GM23248 (cell line): ENCODE measurements around the gene DHX38. TPM values are rescaled to one million over a fixed set of nuclear protein-coding genes. Genes with fewer than 3 reads are reported as not detected.

Source experiments
- DNase-seq: peaks from one replicate; pipeline ENCODE4 v3.0.0-alpha.2; 2015
- H2AFZ ChIP-seq: fragments of 200-600 bp; sonication (generic); 2 replicates; pipeline ENCODE4 v1.6.1; 2016; ENCODE audit warnings: antibody characterized with exemption
- H3F3A ChIP-seq: fragments of 200-600 bp; sonication (generic); 2 replicates; pipeline ENCODE4 v1.6.1; 2016; ENCODE audit warnings: mild to moderate bottlenecking, antibody characterized with exemption, mixed run types; ENCODE audit not compliant: insufficient read depth
- H3K27ac ChIP-seq: fragments of 200-600 bp; sonication (generic); 2 replicates; pipeline ENCODE4 v1.5.1; 2016; ENCODE audit warnings: mild to moderate bottlenecking
- H3K27me3 ChIP-seq: fragments of 200-600 bp; sonication (generic); replicated peaks from 2 replicates; pipeline ENCODE4 v1.6.1; 2016; ENCODE audit warnings: mild to moderate bottlenecking; ENCODE audit not compliant: insufficient read depth
- H3K36me3 ChIP-seq: fragments of 200-600 bp; sonication (generic); 2 replicates; pipeline ENCODE4 v1.6.1; 2016; ENCODE audit warnings: low read depth, mild to moderate bottlenecking
- H3K4me1 ChIP-seq: fragments of 200-600 bp; sonication (generic); 2 replicates; pipeline ENCODE4 v1.6.1; 2016; ENCODE audit warnings: mild to moderate bottlenecking; ENCODE audit not compliant: insufficient read depth
- H3K4me2 ChIP-seq: fragments of 200-600 bp; sonication (generic); one replicate; pipeline ENCODE4 v1.6.1; 2016; ENCODE audit warnings: mild to moderate bottlenecking; ENCODE audit not compliant: unreplicated experiment
- H3K4me3 ChIP-seq: fragments of 200-600 bp; sonication (generic); 2 replicates; pipeline ENCODE4 v1.5.1; 2016; ENCODE audit warnings: mild to moderate bottlenecking
- H3K79me2 ChIP-seq: fragments of 200-600 bp; sonication (generic); 2 replicates; pipeline ENCODE4 v1.6.1; 2016; ENCODE audit warnings: mild to moderate bottlenecking; ENCODE audit not compliant: insufficient read depth
- H3K9ac ChIP-seq: fragments of 200-600 bp; sonication (generic); 2 replicates; pipeline ENCODE4 v1.6.1; 2016; ENCODE audit warnings: mild to moderate bottlenecking
- H3K9me2 ChIP-seq: fragments of 200-600 bp; sonication (generic); 2 replicates; pipeline ENCODE4 v1.6.1; 2016; ENCODE audit warnings: mixed run types, mild to moderate bottlenecking, moderate library complexity; ENCODE audit not compliant: insufficient read depth
- H3K9me3 ChIP-seq: fragments of 200-600 bp; sonication (generic); one replicate; pipeline ENCODE4 v1.6.1; 2017; ENCODE audit warnings: low read depth
- H4K20me1 ChIP-seq: fragments of 200-600 bp; sonication (generic); 2 replicates; pipeline ENCODE4 v1.6.0; 2016; ENCODE audit not compliant: insufficient read depth
- EZH2 ChIP-seq: fragments of 200-600 bp; sonication (generic); IDR thresholded peaks from 2 replicates; pipeline ENCODE4 v1.6.1; 2018; ENCODE audit warnings: antibody characterized with exemption, mild to moderate bottlenecking; ENCODE audit not compliant: insufficient read depth, poor library complexity, severe bottlenecking
- EZH2phosphoT487 ChIP-seq: fragments of 200-600 bp; sonication (generic); IDR thresholded peaks from 2 replicates; pipeline ENCODE4 v1.6.1; 2018; ENCODE audit warnings: antibody characterized with exemption, moderate library complexity, mild to moderate bottlenecking, low read depth; ENCODE audit not compliant: insufficient read depth
- WGBS, 2 experiments: methylation state at CpG; one replicate each; pipeline ENCODE4 v1.1.6; 2015 to 2017; ENCODE audit warnings: low lambda C conversion rate in 2 of 2, low coverage in 1 of 2; ENCODE audit errors: missing lambda C conversion rate in 2 of 2; 5-methylcytosine and 5-hydroxymethylcytosine counted together
- in situ Hi-C: fragments of 300-500 bp; cut with MboI; formaldehyde crosslinking; loops from 2 replicates; pipeline ENCODE4 v1.15.0; 2020
- polyA plus RNA-seq: library from polyadenylated mRNA; unstranded; fragments of >200 nt; fragmentation: Nextera tagmentation; extraction: Ambion mirVana; gene quantifications from 2 replicates; pipeline ENCODE4 v1.2.1, GENCODE V29; 2016
- total RNA-seq: library from RNA; depleted of rRNA; stranded (reverse); fragments of >200 nt; shearing (Covaris generic); gene quantifications from 2 replicates; pipeline ENCODE4 v1.2.3, GENCODE V29; 2014

Gene DHX38
- total and polyA plus RNA-seq, 2 experiments from 2014 or later = 23.7 to 31.5 TPM

DNA sequence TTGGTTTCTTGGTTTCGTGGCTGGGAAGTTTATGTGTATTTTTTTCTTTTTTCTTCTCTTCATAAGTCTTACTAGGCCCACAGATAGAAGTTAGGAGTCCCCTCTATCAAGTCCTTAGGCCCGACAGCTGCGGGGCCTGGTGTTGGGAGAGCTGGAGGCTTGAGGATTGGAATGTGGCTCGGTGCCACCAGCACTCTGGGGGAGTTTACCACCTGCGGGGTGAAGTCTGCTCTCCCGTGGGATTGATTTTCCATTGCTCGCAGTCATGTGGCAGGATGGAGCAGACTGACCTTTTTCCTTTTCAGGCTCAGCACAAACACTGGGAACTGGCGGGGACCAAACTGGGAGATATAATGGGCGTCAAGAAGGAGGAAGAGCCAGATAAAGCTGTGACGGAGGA lies 7.5 kb downstream of the DHX38 start:
- Histone ChIP-seq H4K20me1 (no peaks in the 10 kb centered on the region), H3K27ac (no peak overlapping the region), H3K4me3 (no peak overlapping the region), H3K4me1 (no peaks in the 10 kb centered on the region), H3K36me3 (peaks cover 46% of the 10 kb centered on the region; the same call in 1 of the 2 replicates), H3K27me3 (no peaks in the 10 kb centered on the region), H3K9me2 (no peaks in the 10 kb centered on the region), H3F3A (no peaks in the 10 kb centered on the region), H3K9me3 (no peaks in the 10 kb centered on the region), H3K9ac (no peak overlapping the region), H2AFZ (no peak overlapping the region), H3K4me2 (no peak overlapping the region), H3K79me2 (peaks cover 22% of the 10 kb centered on the region)
- TF ChIP-seq EZH2phosphoT487 (no peak), EZH2 (no peak)
- 78 to 81% methylated on average over 10 of the region's 10 CpGs for WGBS, 2 experiments
- in situ Hi-C loops = no loop called here
- no peak for DNase-seq

DNA sequence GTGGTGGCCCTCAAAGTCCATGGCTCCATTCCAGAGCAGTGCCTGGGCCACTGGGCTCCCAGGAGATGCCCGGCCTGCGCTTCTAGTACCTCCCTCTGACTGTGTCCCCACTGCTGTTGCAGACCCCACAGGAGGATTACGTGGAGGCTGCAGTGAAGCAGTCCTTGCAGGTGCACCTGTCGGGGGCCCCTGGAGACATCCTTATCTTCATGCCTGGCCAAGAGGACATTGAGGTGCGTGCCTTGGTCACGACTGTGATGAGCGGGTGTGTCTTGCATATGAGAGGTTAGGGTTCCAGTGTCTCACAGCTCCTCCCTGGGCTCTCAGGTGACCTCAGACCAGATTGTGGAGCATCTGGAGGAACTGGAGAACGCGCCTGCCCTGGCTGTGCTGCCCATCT lies 11.3 kb downstream of the DHX38 start:
- Histone ChIP-seq H2AFZ (no peak overlapping the region), H3K9me2 (no peaks in the 10 kb centered on the region), H3K9me3 (no peaks in the 10 kb centered on the region), H3F3A (no peaks in the 10 kb centered on the region), H3K27ac (no peak overlapping the region), H3K27me3 (no peaks in the 10 kb centered on the region), H4K20me1 (no peaks in the 10 kb centered on the region), H3K9ac (no peak overlapping the region), H3K36me3 (peaks cover 48% of the 10 kb centered on the region), H3K4me2 (no peak overlapping the region), H3K79me2 (no peaks in the 10 kb centered on the region), H3K4me3 (no peak overlapping the region), H3K4me1 (no peaks in the 10 kb centered on the region)
- WGBS, 2 experiments = 93 to 98% methylated on average over 9 of the region's 9 CpGs
- no peak for TF ChIP-seq EZH2phosphoT487
- no peak for TF ChIP-seq EZH2
- in situ Hi-C loops = no loop called here
- no peak for DNase-seq

DNA sequence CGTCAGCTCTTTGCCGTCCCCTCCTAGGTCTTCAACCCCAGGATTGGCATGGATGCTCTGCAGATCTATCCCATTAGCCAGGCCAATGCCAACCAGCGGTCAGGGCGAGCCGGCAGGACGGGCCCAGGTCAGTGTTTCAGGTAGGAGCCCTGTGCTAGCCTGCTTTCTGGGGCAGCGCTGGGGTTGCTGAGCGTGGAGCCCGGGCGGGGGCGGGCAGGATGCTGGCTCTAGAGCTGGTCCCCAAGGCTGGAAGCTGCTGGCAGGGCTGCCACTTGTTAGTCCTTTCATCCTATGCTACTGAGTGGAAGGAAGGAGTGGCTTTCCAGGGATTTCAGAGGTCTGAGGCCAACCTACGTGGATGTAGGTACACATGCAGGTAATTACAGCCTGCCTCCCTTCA lies 12.3 kb downstream of the DHX38 start:
- H3K4me1 ChIP-seq = no peaks in the 10 kb centered on the region
- in situ Hi-C loops = no loop called here
- H2AFZ ChIP-seq = no peak overlapping the region
- TF ChIP-seq EZH2 (no peak), EZH2phosphoT487 (no peak)
- no peaks in the 10 kb centered on the region for H3K79me2 ChIP-seq
- H3F3A ChIP-seq = no peaks in the 10 kb centered on the region
- DNase-seq = no peak
- no peak overlapping the region for H3K9ac ChIP-seq
- H3K36me3 ChIP-seq = peaks cover 41% of the 10 kb centered on the region
- 99% methylated on average over 12 of the region's 12 CpGs for WGBS, 2 experiments
- no peaks in the 10 kb centered on the region for H4K20me1 ChIP-seq
- H3K27ac ChIP-seq = no peak overlapping the region
- no peaks in the 10 kb centered on the region for H3K9me3 ChIP-seq
- H3K9me2 ChIP-seq = no peaks in the 10 kb centered on the region
- H3K4me2 ChIP-seq = no peak overlapping the region
- H3K4me3 ChIP-seq = no peak overlapping the region
- no peaks in the 10 kb centered on the region for H3K27me3 ChIP-seq

DNA sequence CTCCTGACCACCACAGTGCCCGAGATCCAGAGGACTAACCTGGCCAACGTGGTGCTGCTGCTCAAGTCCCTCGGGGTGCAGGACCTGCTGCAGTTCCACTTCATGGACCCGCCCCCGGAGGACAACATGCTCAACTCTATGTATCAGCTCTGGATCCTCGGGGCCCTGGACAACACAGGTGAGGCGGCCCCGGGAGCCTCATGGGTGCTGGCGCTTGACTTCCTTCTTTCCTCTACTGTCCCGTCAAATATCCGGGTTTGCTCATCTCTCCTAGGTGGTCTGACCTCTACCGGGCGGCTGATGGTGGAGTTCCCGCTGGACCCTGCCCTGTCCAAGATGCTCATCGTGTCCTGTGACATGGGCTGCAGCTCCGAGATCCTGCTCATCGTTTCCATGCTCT lies 13.7 kb downstream of the DHX38 start:
- in situ Hi-C loops = no loop called here
- H3K9ac ChIP-seq = no peak overlapping the region

More for the DNA sequence above, 13.7 kb downstream of the DHX38 start:
- DNase-seq = no peak
- no peaks in the 10 kb centered on the region for H3K9me2 ChIP-seq
- WGBS, 2 experiments = 94 to 96% methylated on average over 17 of the region's 17 CpGs
- H3K36me3 ChIP-seq = peaks cover 37% of the 10 kb centered on the region
- H3K79me2 ChIP-seq = no peaks in the 10 kb centered on the region
- no peak overlapping the region for H3K4me2 ChIP-seq
- no peak overlapping the region for H3K4me3 ChIP-seq
- H3K4me1 ChIP-seq = no peaks in the 10 kb centered on the region
- TF ChIP-seq EZH2 = no peak
- TF ChIP-seq EZH2phosphoT487 = no peak
- no peaks in the 10 kb centered on the region for H3F3A ChIP-seq
- no peaks in the 10 kb centered on the region for H4K20me1 ChIP-seq
- H2AFZ ChIP-seq = no peak overlapping the region
- no peaks in the 10 kb centered on the region for H3K27me3 ChIP-seq
- no peaks in the 10 kb centered on the region for H3K9me3 ChIP-seq
- H3K27ac ChIP-seq = no peak overlapping the region
